HG02970 (cell line): ENCODE measurements around the gene JTB.

ENCODE experiments used
- ATAC-seq: cut with Tn5 transposase; IDR thresholded peaks from one replicate; pipeline ENCODE4 v1.9.1; 2021; ENCODE audit warnings: mild to moderate bottlenecking, moderate library complexity, moderate number of reproducible peaks; ENCODE audit not compliant: unreplicated experiment, low FRiP score

The JTB gene

DNA sequence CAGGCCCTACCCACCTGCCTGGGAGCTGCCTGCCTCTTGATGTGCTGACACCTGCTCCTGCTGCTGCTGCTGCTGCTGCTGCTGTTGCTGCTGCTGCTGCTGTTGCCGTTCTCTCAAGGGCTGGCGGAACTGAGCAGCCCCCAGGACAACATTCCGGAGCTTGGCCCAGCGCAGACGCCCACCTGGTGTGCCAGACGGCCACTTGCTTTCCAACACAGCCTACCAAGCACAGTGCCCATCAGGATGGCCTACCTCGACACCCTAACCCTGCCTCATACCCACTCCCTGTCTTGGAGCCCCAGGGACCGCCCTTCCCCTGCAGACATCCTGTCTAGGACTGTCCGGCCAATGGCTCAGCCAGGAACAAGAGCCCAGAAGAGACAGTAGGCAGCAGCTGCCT is 42.7 kb downstream of the JTB start:
- ATAC-seq: no peak

- ATAC-seq: no peak
Observed at GRCh38 chr1:153933955-153934354, 43.5 kb downstream of the JTB start.

DNA sequence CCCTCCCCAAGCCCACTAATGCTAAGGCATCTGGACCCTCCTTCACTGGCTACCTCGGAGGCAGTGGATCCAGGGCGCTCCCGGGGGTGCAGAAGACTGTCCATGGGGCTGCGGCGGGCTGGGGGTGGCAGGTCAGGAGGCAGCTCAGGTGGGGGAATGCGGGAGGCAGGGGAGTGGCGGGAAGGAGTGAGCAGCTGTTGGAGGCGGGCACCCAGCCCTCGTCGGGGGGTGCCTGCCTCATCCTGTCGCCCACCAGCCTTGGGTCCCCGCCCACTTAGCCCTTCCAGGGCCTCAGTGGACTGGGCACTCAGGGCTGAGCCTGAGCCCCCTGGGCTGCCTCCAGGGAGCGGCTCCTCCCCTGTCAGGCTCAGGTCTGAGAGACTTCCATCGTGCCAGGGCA is 44.0 kb downstream of the JTB start:
- ATAC-seq: no peak

- ATAC-seq: no peak
Observed at GRCh38 chr1:153932156-153933131, 45.0 kb downstream of the JTB start.

DNA sequence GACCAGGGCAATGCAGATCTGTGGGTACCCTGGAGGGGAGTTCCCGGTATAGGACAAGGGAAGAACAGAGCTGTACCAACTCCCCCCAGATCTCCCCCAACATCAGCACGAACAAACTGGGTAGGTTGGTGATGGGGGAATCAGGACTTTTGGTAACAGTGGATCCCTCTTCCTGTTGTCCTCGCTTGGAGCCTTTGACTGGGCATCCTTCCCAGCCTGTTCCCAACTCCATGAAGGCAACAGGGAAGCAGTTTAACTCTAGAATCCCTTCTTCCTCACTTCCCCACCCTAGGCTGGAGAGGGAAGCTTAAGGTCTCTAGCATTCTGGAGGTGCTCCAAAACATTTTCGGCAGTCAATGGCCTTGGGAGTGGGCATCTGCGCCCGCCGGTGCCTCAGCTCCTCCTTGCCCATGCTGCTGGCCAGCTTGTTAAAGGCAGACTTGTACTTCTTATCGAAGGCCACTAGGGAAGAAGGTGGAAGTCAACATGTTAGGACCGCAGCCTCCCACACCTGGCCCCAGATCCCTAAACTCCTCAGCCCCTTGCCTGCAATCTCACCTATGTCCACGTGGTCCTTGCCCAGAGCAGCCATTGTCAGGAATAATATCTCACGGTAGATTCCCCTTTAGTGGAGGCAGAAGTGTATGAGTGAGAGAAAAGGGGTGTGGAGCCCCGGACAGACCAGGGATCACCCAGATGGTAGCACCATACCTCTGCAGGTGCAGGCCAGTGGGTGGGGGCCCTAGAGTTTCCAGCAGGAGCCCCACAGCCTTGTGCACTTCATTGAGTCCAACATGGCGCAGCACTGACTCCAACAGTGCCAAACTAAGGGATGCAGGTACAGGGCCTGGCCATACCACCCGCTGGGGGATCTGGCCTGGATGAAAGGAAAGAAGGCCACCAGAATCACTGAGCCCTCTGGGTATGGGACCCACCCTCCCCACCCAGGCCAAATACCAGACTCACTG is 47.2 kb downstream of the JTB start:
- no peak for ATAC-seq

GRCh38 chr1:153929426-153929825 is 48.0 kb downstream of the JTB start:
- ATAC-seq: no peak

- no peak for ATAC-seq
Observed at GRCh38 chr1:153928791-153929341, 48.6 kb downstream of the JTB start.

DNA sequence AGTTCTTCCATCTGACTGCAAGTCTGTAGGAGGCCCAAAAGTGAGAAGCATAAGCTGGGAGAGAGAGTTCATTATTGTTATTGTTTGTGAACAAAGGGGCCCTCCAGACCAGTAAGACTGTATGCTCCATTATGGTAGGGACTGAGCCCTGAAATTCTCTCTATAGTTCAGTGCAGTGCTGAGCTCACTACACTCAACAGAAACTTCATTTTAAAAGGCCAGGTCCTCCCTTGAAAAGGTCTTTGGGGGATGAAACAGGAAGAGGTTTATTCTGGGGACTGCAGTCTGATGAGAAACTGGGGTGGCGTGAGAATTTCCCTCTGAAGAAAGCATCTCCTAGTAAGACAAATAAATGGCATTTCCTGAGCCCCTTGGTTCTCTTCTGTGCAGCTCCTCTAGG is 49.2 kb downstream of the JTB start:
- no peak for ATAC-seq

DNA sequence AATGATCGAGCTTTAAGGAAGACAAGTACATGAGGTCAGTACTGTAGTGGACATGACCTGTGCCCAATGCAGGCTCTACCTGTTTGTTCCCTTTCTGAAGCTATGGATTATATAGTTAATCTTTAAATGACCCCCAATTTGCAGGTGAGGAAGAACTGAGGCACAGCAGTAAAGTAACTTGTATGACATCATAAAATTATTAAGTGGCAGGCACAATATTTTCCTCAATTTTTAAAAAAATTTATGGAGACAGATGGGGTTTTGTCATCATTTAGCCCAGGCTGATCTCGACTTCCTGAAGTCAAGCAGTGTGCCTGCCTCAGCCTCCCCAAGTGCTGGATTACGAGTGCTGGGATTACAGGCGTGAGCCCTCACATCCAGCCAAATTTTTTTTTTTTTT is 51.1 kb downstream of the JTB start:
- no peak for ATAC-seq
